Measurements from ENCODE around the gene SLC2A2. TPM values are rescaled to one million over a fixed set of nuclear protein-coding genes. Genes with fewer than 3 reads are reported as not detected.

Gene SLC2A2
- total RNA-seq, 4 donors from 2014 or later = not detected

DNA sequence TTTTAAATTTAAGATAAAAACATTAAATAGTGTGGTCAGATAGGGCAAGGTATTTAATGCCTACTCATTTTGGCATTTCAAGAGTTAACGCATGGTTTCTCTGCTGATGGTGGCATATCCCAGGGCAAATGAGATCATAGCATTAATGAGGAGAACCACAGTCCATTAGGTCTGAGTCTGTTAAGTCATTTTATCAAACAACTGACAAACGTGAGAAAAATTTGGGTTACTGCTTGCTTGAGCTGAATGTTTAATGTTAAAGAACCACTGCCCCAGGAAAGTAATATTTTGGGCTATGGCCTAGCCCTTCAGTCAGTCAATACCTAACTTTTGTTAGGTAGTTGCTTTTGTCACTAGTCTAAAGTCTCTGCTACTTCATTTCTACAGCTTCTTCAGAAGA is 37.9 kb upstream of the SLC2A2 start:
- H3K27me3 ChIP-seq = no peaks in the 10 kb centered on the region
- peaks cover 0 to 9% of the 10 kb centered on the region in 2 donors for H3K4me1 ChIP-seq
- no peaks in the 10 kb centered on the region for H3K36me3 ChIP-seq
- intact Hi-C loops (cut with DNase I) = no loop called here
- TF ChIP-seq, protein P1, sequence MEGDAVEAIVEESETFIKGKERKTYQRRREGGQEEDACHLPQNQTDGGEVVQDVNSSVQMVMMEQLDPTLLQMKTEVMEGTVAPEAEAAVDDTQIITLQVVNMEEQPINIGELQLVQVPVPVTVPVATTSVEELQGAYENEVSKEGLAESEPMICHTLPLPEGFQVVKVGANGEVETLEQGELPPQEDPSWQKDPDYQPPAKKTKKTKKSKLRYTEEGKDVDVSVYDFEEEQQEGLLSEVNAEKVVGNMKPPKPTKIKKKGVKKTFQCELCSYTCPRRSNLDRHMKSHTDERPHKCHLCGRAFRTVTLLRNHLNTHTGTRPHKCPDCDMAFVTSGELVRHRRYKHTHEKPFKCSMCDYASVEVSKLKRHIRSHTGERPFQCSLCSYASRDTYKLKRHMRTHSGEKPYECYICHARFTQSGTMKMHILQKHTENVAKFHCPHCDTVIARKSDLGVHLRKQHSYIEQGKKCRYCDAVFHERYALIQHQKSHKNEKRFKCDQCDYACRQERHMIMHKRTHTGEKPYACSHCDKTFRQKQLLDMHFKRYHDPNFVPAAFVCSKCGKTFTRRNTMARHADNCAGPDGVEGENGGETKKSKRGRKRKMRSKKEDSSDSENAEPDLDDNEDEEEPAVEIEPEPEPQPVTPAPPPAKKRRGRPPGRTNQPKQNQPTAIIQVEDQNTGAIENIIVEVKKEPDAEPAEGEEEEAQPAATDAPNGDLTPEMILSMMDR (IDR thresholded peaks at IDR 0.05) = no peak
- TF ChIP-seq POLR2A (IDR thresholded peaks at IDR 0.05) = no peak
- H3K27ac ChIP-seq = no peak overlapping the region
- WGBS, 2 donors = 66 to 73% methylated on average over 2 of the region's 2 CpGs
- no peak overlapping the region for H3K4me3 ChIP-seq (replicated peaks in 1 of 3)
- DNase-seq = no peak
- H3K9me3 ChIP-seq = no peaks in the 10 kb centered on the region

DNA sequence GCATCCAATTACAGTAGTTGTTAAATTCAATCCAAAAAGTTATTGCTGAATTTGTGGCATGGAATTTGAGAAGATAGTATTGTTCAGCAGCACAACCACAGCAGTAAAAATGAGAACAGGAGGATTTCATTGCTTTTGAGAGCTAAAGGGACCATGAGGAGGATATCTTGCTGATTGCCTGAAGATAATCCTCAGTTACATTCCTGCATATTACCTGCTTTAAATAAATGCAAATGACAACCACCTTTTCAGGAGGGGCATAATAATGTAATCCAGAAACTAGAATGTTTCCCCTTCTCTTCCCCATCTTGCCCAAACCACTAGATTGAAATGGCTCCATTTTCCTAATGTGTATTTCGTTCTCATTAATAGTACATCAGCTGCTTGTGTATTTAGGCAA is 35.2 kb upstream of the SLC2A2 start:
- no peaks in the 10 kb centered on the region for H3K4me1 ChIP-seq
- no peak for DNase-seq
- no peaks in the 10 kb centered on the region for H3K9me3 ChIP-seq
- H3K27ac ChIP-seq = no peak overlapping the region
- no peak for TF ChIP-seq POLR2A (IDR thresholded peaks at IDR 0.05)
- TF ChIP-seq, protein P1 (IDR thresholded peaks at IDR 0.05) = no peak
- no peaks in the 10 kb centered on the region for H3K36me3 ChIP-seq
- WGBS, 2 donors = 96 to 98% methylated on average over 1 of the region's 1 CpG
- no peak overlapping the region for H3K4me3 ChIP-seq (replicated peaks in 1 of 3)
- intact Hi-C loops (cut with DNase I) = no loop called here
- H3K27me3 ChIP-seq = no peaks in the 10 kb centered on the region

DNA sequence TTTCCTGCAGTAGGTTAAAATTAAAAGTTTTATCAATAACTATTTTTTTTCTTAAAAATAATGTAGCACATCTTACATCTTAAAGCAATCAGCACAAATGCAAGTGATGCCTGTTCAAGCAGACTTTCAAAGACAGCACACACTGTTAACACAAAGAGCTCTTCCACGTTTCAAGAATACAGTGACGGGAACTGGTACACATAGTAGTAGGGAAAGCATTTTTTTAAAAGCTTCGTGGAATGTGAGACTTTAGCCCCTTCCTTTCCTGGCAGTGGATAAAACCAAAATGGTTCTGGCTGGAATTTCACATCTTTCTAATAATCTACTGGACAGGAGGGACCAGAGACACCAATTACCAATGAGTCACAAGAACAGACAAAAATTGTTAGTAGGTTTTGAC is 33.5 kb upstream of the SLC2A2 start:
- Histone ChIP-seq H3K27ac (no peak overlapping the region), H3K36me3 (no peaks in the 10 kb centered on the region), H3K27me3 (no peaks in the 10 kb centered on the region), H3K4me3 (replicated peaks in 1 of 3) (no peak overlapping the region), H3K9me3 (no peaks in the 10 kb centered on the region), H3K4me1 (peaks cover 0 to 4% of the 10 kb centered on the region in 2 donors)
- no peak for DNase-seq
- intact Hi-C loops (cut with DNase I) = no loop called here
- WGBS, 2 donors = 82 to 88% methylated on average over 3 of the region's 3 CpGs
- no peak for TF ChIP-seq POLR2A (IDR thresholded peaks at IDR 0.05)
- TF ChIP-seq, protein P1 (IDR thresholded peaks at IDR 0.05) = no peak

DNA sequence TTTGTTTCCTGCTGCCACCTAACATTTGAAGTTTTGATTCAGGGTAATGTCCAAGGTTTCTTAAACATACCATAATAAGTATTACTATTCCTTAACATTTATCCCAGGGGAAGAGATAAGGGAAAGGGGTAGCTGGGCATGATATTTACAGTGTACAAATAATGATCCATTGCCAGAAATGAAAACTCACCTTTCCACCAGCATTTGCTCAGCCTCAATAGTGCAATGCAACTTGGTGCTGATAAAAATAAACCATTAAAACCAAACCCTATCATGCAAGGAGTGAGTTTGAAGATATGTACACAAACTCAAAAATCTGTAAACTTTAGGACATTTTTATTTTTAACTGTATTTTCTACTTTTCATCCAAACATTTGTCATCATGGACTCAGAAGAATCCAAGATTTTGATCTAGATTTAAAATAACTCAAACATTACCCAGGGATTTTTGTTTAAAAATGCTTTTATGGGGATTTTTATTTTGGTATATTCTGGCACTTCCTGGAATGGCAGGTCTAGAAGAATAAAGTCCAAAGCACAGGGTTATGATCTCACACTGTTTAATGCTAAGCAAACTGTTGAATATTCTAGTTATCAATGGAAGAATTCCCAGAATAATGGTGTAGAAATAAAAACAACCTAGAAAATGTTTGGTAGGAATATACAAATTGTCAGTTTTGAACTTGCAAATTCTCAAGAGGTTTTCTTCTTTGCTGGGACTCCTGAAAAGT is 32.5 kb upstream of the SLC2A2 start:
- H3K36me3 ChIP-seq = no peaks in the 10 kb centered on the region
- H3K27ac ChIP-seq = no peak overlapping the region
- H3K9me3 ChIP-seq = no peaks in the 10 kb centered on the region
- TF ChIP-seq POLR2A (IDR thresholded peaks at IDR 0.05) = no peak
- TF ChIP-seq, protein P1 (IDR thresholded peaks at IDR 0.05) = no peak
- H3K4me3 ChIP-seq (replicated peaks in 1 of 3) = no peak overlapping the region
- DNase-seq = no peak
- intact Hi-C loops (cut with DNase I) = no loop called here
- H3K4me1 ChIP-seq = peaks cover 0 to 4% of the 10 kb centered on the region in 2 donors
- H3K27me3 ChIP-seq = no peaks in the 10 kb centered on the region

DNA sequence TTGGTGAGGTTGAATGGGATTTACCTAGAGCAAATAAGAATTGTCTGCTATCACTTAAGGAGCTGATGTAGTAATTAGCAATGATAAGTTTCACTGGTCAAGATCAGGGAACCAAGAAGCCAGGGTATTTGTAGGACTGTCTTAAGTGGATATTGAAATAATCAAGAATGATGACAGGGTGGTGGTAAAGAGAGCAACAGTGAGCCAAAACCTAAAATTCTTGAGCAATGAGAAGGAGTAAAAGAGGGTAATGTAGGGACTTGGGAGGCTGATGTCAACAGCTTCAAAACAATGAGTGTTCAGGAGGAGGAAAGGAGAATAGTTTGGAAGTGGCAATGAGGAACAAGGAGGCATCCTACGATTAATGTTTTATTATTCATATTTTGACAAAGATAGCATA is 31.5 kb upstream of the SLC2A2 start:
- Histone ChIP-seq H3K36me3 (no peaks in the 10 kb centered on the region), H3K27me3 (no peaks in the 10 kb centered on the region), H3K4me1 (peaks cover 0 to 4% of the 10 kb centered on the region in 2 donors), H3K4me3 (replicated peaks in 1 of 3) (no peak overlapping the region), H3K9me3 (no peaks in the 10 kb centered on the region), H3K27ac (no peak overlapping the region)
- TF ChIP-seq POLR2A (IDR thresholded peaks at IDR 0.05) = no peak
- TF ChIP-seq, protein P1 (IDR thresholded peaks at IDR 0.05) = no peak
- intact Hi-C loops (cut with DNase I) = no loop called here
- 93 to 96% methylated on average over 1 of the region's 1 CpG for WGBS, 2 donors
- no peak for DNase-seq
